ENCODE data around the gene ERRFI1.
A peak's percentile ranks its signal among the peaks of the same experiment; 100 is the strongest.

ERRFI1 gene

DNA sequence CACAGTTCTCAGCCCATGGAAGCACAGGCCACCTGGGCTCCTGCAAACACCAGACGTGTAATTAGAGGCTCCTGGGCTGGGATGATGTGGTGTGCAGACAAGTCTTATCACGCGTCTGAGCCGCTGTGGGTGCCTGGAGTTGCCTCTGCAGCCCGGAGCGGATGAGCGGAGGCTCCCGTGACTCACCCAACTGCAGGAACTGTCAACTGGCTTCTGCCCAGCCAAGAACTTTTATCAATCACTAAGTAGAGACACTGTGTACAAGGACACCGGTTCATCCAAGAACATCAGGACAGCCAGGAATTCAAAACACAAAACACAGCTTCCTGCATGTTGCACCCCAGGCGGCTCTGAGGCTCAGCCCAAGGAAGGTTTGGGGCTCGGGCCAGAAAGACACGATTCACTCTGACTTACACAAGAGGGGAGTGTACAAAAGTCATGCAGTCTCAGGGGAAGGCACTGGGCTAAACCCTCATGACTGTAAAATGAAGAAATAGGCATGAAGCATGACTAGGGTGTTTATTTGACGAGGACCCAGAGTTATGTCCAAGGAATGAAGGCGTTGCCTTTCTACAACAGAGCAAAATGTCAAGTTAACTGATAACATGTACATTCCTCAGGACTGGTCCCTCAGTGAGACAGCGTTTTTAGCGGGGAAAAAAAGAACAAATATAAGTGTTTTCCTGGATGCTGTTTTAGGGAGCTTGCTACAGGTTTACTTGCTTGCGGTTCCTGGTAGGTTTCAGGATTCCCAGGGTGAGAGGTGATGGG lies 21.1 kb downstream of the ERRFI1 start:
- no CpG with 5 or more reads among the region's 17 CpGs for WGBS, 2 donors (ENCODE audit: extremely low coverage in 2 of 2, insufficient read length in 2 of 2, insufficient replicate concordance in 1 of 2)
- DNase-seq (ENCODE audit: low spot score) = no peak

DNA sequence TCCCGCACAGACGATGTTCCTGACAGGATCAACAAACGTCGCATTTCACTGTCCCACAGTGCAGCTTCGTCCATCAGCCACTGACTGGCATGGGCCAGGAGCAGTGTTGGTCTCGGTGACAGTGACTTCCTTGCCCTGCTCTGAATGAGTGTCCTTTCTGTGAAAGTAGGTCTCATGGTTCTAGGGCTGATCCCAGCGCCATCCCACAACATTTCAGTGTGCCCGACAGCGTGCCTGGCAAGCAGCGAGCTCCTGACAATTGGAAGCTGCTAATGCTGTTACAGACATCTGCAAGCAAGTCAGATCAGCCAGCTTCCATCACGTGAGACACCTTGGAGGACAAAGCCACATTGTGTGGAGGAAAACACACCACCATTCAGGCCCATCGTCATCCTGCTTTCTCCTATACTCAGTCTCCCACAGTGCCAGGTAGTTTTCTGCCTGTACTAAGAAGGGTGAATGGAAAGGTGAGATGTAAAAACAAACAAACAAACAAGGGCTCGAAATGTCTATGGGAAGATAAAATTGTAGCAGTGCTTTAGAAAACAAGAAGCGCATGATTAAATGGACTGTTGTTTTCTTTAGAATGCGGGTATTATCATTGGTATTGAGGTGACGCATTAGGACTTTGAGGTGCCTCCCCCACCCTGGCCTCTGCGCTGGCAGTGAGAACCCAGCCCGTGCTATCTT lies 21.9 kb downstream of the ERRFI1 start:
- no peak overlapping the region for H2BK5ac ChIP-seq (ENCODE audit: low read length)
- H2AK5ac ChIP-seq (ENCODE audit: low read depth, low read length) = no peak overlapping the region
- no peaks in the 10 kb centered on the region for H3K27me3 ChIP-seq (ENCODE audit: control insufficient read depth in 3 of 3, insufficient read depth in 3 of 3, low read depth in 1 of 3, low read length in 3 of 3)
- no peak overlapping the region for H2BK120ac ChIP-seq (ENCODE audit: low read depth, low read length)
- peak overlapping the region; percentile 45 for H3K18ac ChIP-seq (ENCODE audit: low read length)
- H2AFZ ChIP-seq (ENCODE audit: low read length) = no peak overlapping the region
- peaks cover 0 to 3% of the 10 kb centered on the region in 2 donors for H3K36me3 ChIP-seq (replicated peaks in 1 of 2; ENCODE audit: control insufficient read depth in 2 of 2, insufficient read depth in 2 of 2, low read length in 2 of 2)
- no peak overlapping the region for H3K9ac ChIP-seq (ENCODE audit: low read depth, low read length, poor library complexity)
- H3K79me1 ChIP-seq (ENCODE audit: low read depth, low read length) = no peaks in the 10 kb centered on the region
- no peaks in the 10 kb centered on the region for H3K9me3 ChIP-seq (replicated peaks in 1 of 2; ENCODE audit: control insufficient read depth in 2 of 2, insufficient read depth in 1 of 2, low read depth in 1 of 2, low read length in 2 of 2)
- no peak overlapping the region for H3K4ac ChIP-seq (ENCODE audit: low read length)
- no peak overlapping the region for H2BK12ac ChIP-seq (ENCODE audit: low read length)
- H3K4me3 ChIP-seq (ENCODE audit: low read length in 2 of 2) = no peak overlapping the region
- no peak for DNase-seq (ENCODE audit: low spot score)
- peak overlapping the region; percentile 23 for H3K23ac ChIP-seq (ENCODE audit: low read depth, low read length, poor library complexity)
- no peak overlapping the region for H4K8ac ChIP-seq (ENCODE audit: low read depth, low read length)
- H4K91ac ChIP-seq (ENCODE audit: low read depth, low read length, poor library complexity) = no peak overlapping the region
- H3K14ac ChIP-seq (ENCODE audit: low read length) = no peak overlapping the region
- no peak overlapping the region for H2BK15ac ChIP-seq (ENCODE audit: low read length)
- no CpG with 5 or more reads among the region's 18 CpGs for WGBS, 2 donors (ENCODE audit: extremely low coverage in 2 of 2, insufficient read length in 2 of 2, insufficient replicate concordance in 1 of 2)
- H3K27ac ChIP-seq (replicated peaks; ENCODE audit: low read length) = no peak overlapping the region
- no peak overlapping the region for H3K4me2 ChIP-seq (ENCODE audit: insufficient read depth, low read length, poor library complexity, severe bottlenecking)
- peaks cover 0 to 10% of the 10 kb centered on the region in 2 donors for H3K4me1 ChIP-seq (ENCODE audit: control insufficient read depth in 2 of 2, insufficient read depth in 1 of 2, low read depth in 1 of 2, low read length in 2 of 2)

More for the DNA sequence above, 21.1 kb downstream of the ERRFI1 start:
- Histone ChIP-seq H3K36me3 (replicated peaks in 1 of 2; ENCODE audit: control insufficient read depth in 2 of 2, insufficient read depth in 2 of 2, low read length in 2 of 2) (peaks cover 3 to 5% of the 10 kb centered on the region in 2 donors), H3K23ac (ENCODE audit: low read depth, low read length, poor library complexity) (no peak overlapping the region), H3K27ac (replicated peaks; ENCODE audit: low read length) (no peak overlapping the region), H3K9ac (ENCODE audit: low read depth, low read length, poor library complexity) (no peak overlapping the region), H3K79me1 (ENCODE audit: low read depth, low read length) (no peaks in the 10 kb centered on the region), H4K91ac (ENCODE audit: low read depth, low read length, poor library complexity) (no peak overlapping the region), H3K4me2 (ENCODE audit: insufficient read depth, low read length, poor library complexity, severe bottlenecking) (no peak overlapping the region), H2AK5ac (ENCODE audit: low read depth, low read length) (no peak overlapping the region), H2BK15ac (ENCODE audit: low read length) (no peak overlapping the region), H3K18ac (ENCODE audit: low read length) (peak overlapping the region; percentile 45), H3K27me3 (ENCODE audit: control insufficient read depth in 3 of 3, insufficient read depth in 3 of 3, low read depth in 1 of 3, low read length in 3 of 3) (no peaks in the 10 kb centered on the region), H3K14ac (ENCODE audit: low read length) (no peak overlapping the region), H2BK120ac (ENCODE audit: low read depth, low read length) (no peak overlapping the region), H3K9me3 (replicated peaks in 1 of 2; ENCODE audit: control insufficient read depth in 2 of 2, insufficient read depth in 1 of 2, low read depth in 1 of 2, low read length in 2 of 2) (no peaks in the 10 kb centered on the region), H3K4me3 (ENCODE audit: low read length in 2 of 2) (no peak overlapping the region), H2BK12ac (ENCODE audit: low read length) (no peak overlapping the region), H3K4ac (ENCODE audit: low read length) (no peak overlapping the region), H2AFZ (ENCODE audit: low read length) (no peak overlapping the region), H3K4me1 (ENCODE audit: control insufficient read depth in 2 of 2, insufficient read depth in 1 of 2, low read depth in 1 of 2, low read length in 2 of 2) (peaks cover 0 to 10% of the 10 kb centered on the region in 2 donors), H2BK5ac (ENCODE audit: low read length) (no peak overlapping the region), H4K8ac (ENCODE audit: low read depth, low read length) (no peak overlapping the region)

DNA sequence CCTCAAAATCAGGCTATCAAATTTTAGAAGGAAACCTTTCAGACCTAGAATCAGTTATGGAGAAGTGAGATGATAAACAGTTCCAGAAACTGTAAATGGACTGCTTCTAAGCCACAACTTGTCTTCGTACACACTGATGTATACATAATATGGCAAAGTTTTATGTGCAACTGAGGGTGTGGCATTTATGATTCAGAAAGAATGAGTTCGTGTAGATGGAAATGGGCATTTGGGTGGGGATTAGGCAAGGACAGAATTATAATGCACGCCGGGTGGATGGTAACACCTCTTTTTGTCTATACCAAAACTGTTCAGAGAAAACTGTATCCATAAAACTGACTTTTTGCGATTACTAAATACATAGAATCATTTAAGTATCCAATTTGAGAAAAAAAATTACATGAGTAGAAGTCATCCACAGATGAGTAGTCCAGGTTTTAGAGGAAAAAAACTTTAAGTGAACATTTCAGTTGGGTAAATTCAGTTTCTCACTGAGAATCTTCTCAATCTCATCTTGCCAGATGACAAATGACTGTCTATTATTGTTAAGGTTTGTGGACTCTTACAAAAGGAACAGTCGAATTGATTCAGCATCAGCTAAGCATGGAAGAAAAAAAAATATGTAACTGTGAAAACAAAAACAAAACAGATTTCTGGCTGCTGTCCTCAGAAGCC lies 22.5 kb downstream of the ERRFI1 start:
- Histone ChIP-seq H3K9me3 (replicated peaks in 1 of 2; ENCODE audit: control insufficient read depth in 2 of 2, insufficient read depth in 1 of 2, low read depth in 1 of 2, low read length in 2 of 2) (no peaks in the 10 kb centered on the region), H3K4ac (ENCODE audit: low read length) (no peak overlapping the region), H3K4me1 (ENCODE audit: control insufficient read depth in 2 of 2, insufficient read depth in 1 of 2, low read depth in 1 of 2, low read length in 2 of 2) (peaks cover 0 to 10% of the 10 kb centered on the region in 2 donors), H3K4me2 (ENCODE audit: insufficient read depth, low read length, poor library complexity, severe bottlenecking) (no peak overlapping the region), H3K4me3 (ENCODE audit: low read length in 2 of 2) (no peak overlapping the region), H2AK5ac (ENCODE audit: low read depth, low read length) (no peak overlapping the region), H4K91ac (ENCODE audit: low read depth, low read length, poor library complexity) (no peak overlapping the region), H4K8ac (ENCODE audit: low read depth, low read length) (no peak overlapping the region), H3K18ac (ENCODE audit: low read length) (no peak overlapping the region), H3K79me1 (ENCODE audit: low read depth, low read length) (no peaks in the 10 kb centered on the region), H2BK12ac (ENCODE audit: low read length) (no peak overlapping the region), H2BK15ac (ENCODE audit: low read length) (no peak overlapping the region), H3K27ac (replicated peaks; ENCODE audit: low read length) (no peak overlapping the region), H2BK5ac (ENCODE audit: low read length) (no peak overlapping the region), H3K9ac (ENCODE audit: low read depth, low read length, poor library complexity) (no peak overlapping the region), H3K14ac (ENCODE audit: low read length) (no peak overlapping the region), H3K23ac (ENCODE audit: low read depth, low read length, poor library complexity) (no peak overlapping the region), H2BK120ac (ENCODE audit: low read depth, low read length) (no peak overlapping the region), H3K36me3 (replicated peaks in 1 of 2; ENCODE audit: control insufficient read depth in 2 of 2, insufficient read depth in 2 of 2, low read length in 2 of 2) (peaks cover 0 to 2% of the 10 kb centered on the region in 2 donors), H2AFZ (ENCODE audit: low read length) (no peak overlapping the region), H3K27me3 (ENCODE audit: control insufficient read depth in 3 of 3, insufficient read depth in 3 of 3, low read depth in 1 of 3, low read length in 3 of 3) (no peaks in the 10 kb centered on the region)
- no CpG with 5 or more reads among the region's 6 CpGs for WGBS, 2 donors (ENCODE audit: extremely low coverage in 2 of 2, insufficient read length in 2 of 2, insufficient replicate concordance in 1 of 2)
- no peak for DNase-seq (ENCODE audit: low spot score)

DNA sequence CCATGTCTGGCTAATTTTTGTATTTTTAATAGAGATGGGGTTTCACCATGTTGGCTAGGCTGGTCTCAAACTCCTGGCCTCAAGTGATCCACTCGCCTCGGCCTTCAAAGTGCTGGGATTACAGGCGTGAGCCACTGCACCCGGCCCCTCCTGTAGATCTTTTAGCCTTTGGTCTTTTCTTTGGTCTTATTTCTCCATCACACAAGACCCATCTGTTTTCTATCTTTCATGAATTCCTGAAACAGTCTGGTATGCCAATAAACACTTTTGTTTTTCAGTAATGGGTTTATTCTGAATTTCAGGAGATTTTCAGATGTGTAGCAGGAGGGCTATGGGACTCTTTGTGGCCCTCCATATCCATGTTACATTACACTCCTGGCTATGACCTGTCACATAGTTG lies 23.2 kb downstream of the ERRFI1 start:
- H3K27ac ChIP-seq (replicated peaks; ENCODE audit: low read length) = no peak overlapping the region
- WGBS, 2 donors (ENCODE audit: extremely low coverage in 2 of 2, insufficient read length in 2 of 2, insufficient replicate concordance in 1 of 2) = no CpG with 5 or more reads among the region's 4 CpGs

More for the DNA sequence above, 23.2 kb downstream of the ERRFI1 start:
- H3K36me3 ChIP-seq (replicated peaks in 1 of 2; ENCODE audit: control insufficient read depth in 2 of 2, insufficient read depth in 2 of 2, low read length in 2 of 2) = peaks cover 0 to 2% of the 10 kb centered on the region in 2 donors
- no peak overlapping the region for H4K91ac ChIP-seq (ENCODE audit: low read depth, low read length, poor library complexity)
- no peak overlapping the region for H3K14ac ChIP-seq (ENCODE audit: low read length)
- H2AK5ac ChIP-seq (ENCODE audit: low read depth, low read length) = no peak overlapping the region
- no peak overlapping the region for H3K4ac ChIP-seq (ENCODE audit: low read length)
- peaks cover 0 to 10% of the 10 kb centered on the region in 2 donors for H3K4me1 ChIP-seq (ENCODE audit: control insufficient read depth in 2 of 2, insufficient read depth in 1 of 2, low read depth in 1 of 2, low read length in 2 of 2)
- H2BK12ac ChIP-seq (ENCODE audit: low read length) = no peak overlapping the region
- no peak overlapping the region for H2AFZ ChIP-seq (ENCODE audit: low read length)
- no peak overlapping the region for H3K23ac ChIP-seq (ENCODE audit: low read depth, low read length, poor library complexity)
- no peak overlapping the region for H4K8ac ChIP-seq (ENCODE audit: low read depth, low read length)
- no peak for DNase-seq (ENCODE audit: low spot score)
- no peaks in the 10 kb centered on the region for H3K27me3 ChIP-seq (ENCODE audit: control insufficient read depth in 3 of 3, insufficient read depth in 3 of 3, low read depth in 1 of 3, low read length in 3 of 3)
- H2BK15ac ChIP-seq (ENCODE audit: low read length) = no peak overlapping the region
- no peaks in the 10 kb centered on the region for H3K9me3 ChIP-seq (replicated peaks in 1 of 2; ENCODE audit: control insufficient read depth in 2 of 2, insufficient read depth in 1 of 2, low read depth in 1 of 2, low read length in 2 of 2)
- H2BK120ac ChIP-seq (ENCODE audit: low read depth, low read length) = no peak overlapping the region
- no peaks in the 10 kb centered on the region for H3K79me1 ChIP-seq (ENCODE audit: low read depth, low read length)
- no peak overlapping the region for H3K4me2 ChIP-seq (ENCODE audit: insufficient read depth, low read length, poor library complexity, severe bottlenecking)
- no peak overlapping the region for H2BK5ac ChIP-seq (ENCODE audit: low read length)
- H3K18ac ChIP-seq (ENCODE audit: low read length) = no peak overlapping the region
- no peak overlapping the region for H3K4me3 ChIP-seq (ENCODE audit: low read length in 2 of 2)
- no peak overlapping the region for H3K9ac ChIP-seq (ENCODE audit: low read depth, low read length, poor library complexity)
